ENCODE measurements around the gene ZSWIM4. TPM values are rescaled to one million over a fixed set of nuclear protein-coding genes. Genes with fewer than 3 reads are reported as not detected.
"Not testable (repeated sequence)": the region's sequence is repeated elsewhere in the genome, so short reads cannot be mapped to it uniquely, and the experiment has no call there.

ZSWIM4 gene
- total and polyA plus RNA-seq, 2 of the 13 experiments (the other 11 are each of a cell fraction or from before 2014, with no cell fraction given): 0.33 to 0.86 TPM

- TF ChIP-seq AGO2 (optimal IDR thresholded peaks at IDR 0.05; ENCODE audit: low read depth, low read length) (peak; percentile 2), TAF1 (CRISPR knock-in tag; IDR thresholded peaks at IDR 0.05) (0 out of 2 replicates have a peak, but pooled peaks have one; percentile 31)
- H4K20me1 ChIP-seq (ENCODE audit: insufficient read depth, low read length); BruUV-seq (replicated peaks); H3K9me3 ChIP-seq (ENCODE audit: low read length); intact Hi-C loops (cut with micrococcal nuclease; ENCODE audit: unreplicated experiment); H2AFZ ChIP-seq (ENCODE audit: low read length); H3K79me2 ChIP-seq (ENCODE audit: insufficient read depth, low read length); H3K36me3 ChIP-seq (replicated peaks in 1 of 2; ENCODE audit: control insufficient read depth in 1 of 2, insufficient read depth in 2 of 2, low read length in 2 of 2); ATAC-seq; H3K27me3 ChIP-seq (ENCODE audit: control insufficient read depth in 1 of 2, insufficient read depth in 2 of 2, low read length in 2 of 2); DNase-seq (ENCODE audit: low spot score); in situ Hi-C loops (cut with HindIII; ENCODE audit: extremely low pct_ligation_motif_present, low pct_unique_long_range_greater_than_20kb); FAIRE-seq: not testable (repeated sequence)
- POLR2A ChIA-PET: interaction anchor here (0.7 to 3.3 kb wide), 8 partner anchors 10 to 667 kb away, joined by 3 to 30 read pairs (median 4); partner anchors contain the start of genes C19orf53, DNAJB1, MRI1 and ZSWIM4
- Histone ChIP-seq H3K27ac (ENCODE audit: extremely low read length, insufficient read depth, low read length) (peak overlapping the region; percentile 96), H3K4me3 (replicated peaks in 1 of 3; ENCODE audit: insufficient read depth in 1 of 3, low read depth in 2 of 3, low read length in 3 of 3) (peak overlapping the region; percentile 44 to 68 (median 45); a peak in 5 of 6 replicates), H3K4me1 (ENCODE audit: insufficient read depth, low read length) (peaks cover 64% of the 10 kb centered on the region), H3K4me2 (ENCODE audit: low read depth, low read length) (peak overlapping the region; percentile 100), H3K9ac (ENCODE audit: insufficient read depth, low read depth, low read length) (peak overlapping the region; percentile 100)
- CTCF ChIA-PET (ENCODE audit: low intra/inter-chr PET ratio, low total read pairs): interaction anchor here (1.2 kb wide), 1 partner anchor 11 kb away, joined by 5 read pairs; no protein-coding TSS in a partner anchor
- WGBS (ENCODE audit: low lambda C conversion rate): 43% methylated on average over 5 of the region's 5 CpGs
Measured at GRCh38 chr19:13851734-13852114, 56.5 kb downstream of the ZSWIM4 start.

GRCh38 chr19:13852171-13852707, 57.0 kb downstream of the ZSWIM4 start:
- H3K79me2 ChIP-seq (ENCODE audit: insufficient read depth, low read length); in situ Hi-C loops (cut with HindIII; ENCODE audit: extremely low pct_ligation_motif_present, low pct_unique_long_range_greater_than_20kb); BruUV-seq (replicated peaks); ATAC-seq; intact Hi-C loops (cut with micrococcal nuclease; ENCODE audit: unreplicated experiment); H3K36me3 ChIP-seq (replicated peaks in 1 of 2; ENCODE audit: control insufficient read depth in 1 of 2, insufficient read depth in 2 of 2, low read length in 2 of 2); H3K27ac ChIP-seq (ENCODE audit: extremely low read length, insufficient read depth, low read length); FAIRE-seq; H3K4me3 ChIP-seq (replicated peaks in 1 of 3; ENCODE audit: insufficient read depth in 1 of 3, low read depth in 2 of 3, low read length in 3 of 3); H2AFZ ChIP-seq (ENCODE audit: low read length); H3K27me3 ChIP-seq (ENCODE audit: control insufficient read depth in 1 of 2, insufficient read depth in 2 of 2, low read length in 2 of 2); H4K20me1 ChIP-seq (ENCODE audit: insufficient read depth, low read length); H3K9me3 ChIP-seq (ENCODE audit: low read length); H3K9ac ChIP-seq (ENCODE audit: insufficient read depth, low read depth, low read length): not testable (repeated sequence)
- H3K4me1 ChIP-seq (ENCODE audit: insufficient read depth, low read length): peaks cover 61% of the 10 kb centered on the region
- CTCF ChIA-PET (ENCODE audit: low intra/inter-chr PET ratio, low total read pairs): interaction anchor here (1.2 kb wide), 1 partner anchor 10 kb away, joined by 5 read pairs; no protein-coding TSS in a partner anchor
- POLR2A ChIA-PET: interaction anchor here (2.2 to 3.3 kb wide), 2 partner anchors 10 to 104 kb away, joined by 11 to 30 read pairs; a partner anchor contains a TSS
- peak overlapping the region; percentile 16; the same call in 1 of the 2 replicates for H3K4me2 ChIP-seq (ENCODE audit: low read depth, low read length)
- WGBS (ENCODE audit: low lambda C conversion rate): 30% methylated on average over 11 of the region's 12 CpGs
- TF ChIP-seq SP5 (CRISPR knock-in tag; IDR thresholded peaks at IDR 0.05; ENCODE audit: borderline replicate concordance, low read depth) (peak; percentile 71), ZMYM2 (CRISPR knock-in tag; IDR thresholded peaks at IDR 0.05) (0 out of 2 replicates have a peak, but pooled peaks have one; percentile 45), ZMYM3 (CRISPR knock-in tag; IDR thresholded peaks at IDR 0.05) (0 out of 2 replicates have a peak, but pooled peaks have one; percentile 36)
- TF ChIP-seq, protein P1, sequence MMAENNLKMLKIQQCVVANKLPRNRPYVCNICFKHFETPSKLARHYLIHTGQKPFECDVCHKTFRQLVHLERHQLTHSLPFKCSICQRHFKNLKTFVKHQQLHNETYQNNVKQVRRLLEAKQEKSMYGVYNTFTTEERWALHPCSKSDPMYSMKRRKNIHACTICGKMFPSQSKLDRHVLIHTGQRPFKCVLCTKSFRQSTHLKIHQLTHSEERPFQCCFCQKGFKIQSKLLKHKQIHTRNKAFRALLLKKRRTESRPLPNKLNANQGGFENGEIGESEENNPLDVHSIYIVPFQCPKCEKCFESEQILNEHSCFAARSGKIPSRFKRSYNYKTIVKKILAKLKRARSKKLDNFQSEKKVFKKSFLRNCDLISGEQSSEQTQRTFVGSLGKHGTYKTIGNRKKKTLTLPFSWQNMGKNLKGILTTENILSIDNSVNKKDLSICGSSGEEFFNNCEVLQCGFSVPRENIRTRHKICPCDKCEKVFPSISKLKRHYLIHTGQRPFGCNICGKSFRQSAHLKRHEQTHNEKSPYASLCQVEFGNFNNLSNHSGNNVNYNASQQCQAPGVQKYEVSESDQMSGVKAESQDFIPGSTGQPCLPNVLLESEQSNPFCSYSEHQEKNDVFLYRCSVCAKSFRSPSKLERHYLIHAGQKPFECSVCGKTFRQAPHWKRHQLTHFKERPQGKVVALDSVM (CRISPR knock-in tag; IDR thresholded peaks at IDR 0.05): peak; percentile 95
- peak; percentile 71 for DNase-seq (ENCODE audit: low spot score)
